ENCODE data around the gene SLC66A1.

SLC66A1 gene

GRCh38 chr1:19322481-19322880, 10.4 kb downstream of the SLC66A1 start:
- Histone ChIP-seq H2BK15ac (ENCODE audit: low read depth, poor library complexity, severe bottlenecking) (no peak overlapping the region), H3K36me3 (ENCODE audit: control insufficient read depth in 1 of 2, insufficient read depth in 2 of 2, low read depth in 1 of 2, low read length in 2 of 2) (peaks cover 69 to 80% of the 10 kb centered on the region in 2 experiments), H3K9me3 (ENCODE audit: control insufficient read depth, low read length) (no peaks in the 10 kb centered on the region), H3K4me2 (ENCODE audit: low read length, poor library complexity, severe bottlenecking) (no peak overlapping the region), H3K79me1 (replicated peaks; ENCODE audit: low read length, poor library complexity, severe bottlenecking) (peaks cover 36% of the 10 kb centered on the region), H3K14ac (ENCODE audit: low read length in 2 of 2) (no peak overlapping the region), H4K91ac (ENCODE audit: low read length) (no peak overlapping the region), H3K27me3 (ENCODE audit: control insufficient read depth in 1 of 2, insufficient read depth in 1 of 2, low read length in 2 of 2) (no peaks in the 10 kb centered on the region), H3K4me3 (ENCODE audit: insufficient read depth in 1 of 2, low read depth in 1 of 2, low read length in 2 of 2) (no peak overlapping the region), H3K4me1 (ENCODE audit: control insufficient read depth, insufficient read depth, low read depth, low read length) (peaks cover 1% of the 10 kb centered on the region), H2BK120ac (ENCODE audit: low read depth, low read length) (no peak overlapping the region), H2BK12ac (ENCODE audit: low read length in 2 of 2) (no peak overlapping the region), H2BK5ac (ENCODE audit: low read depth, low read length, poor library complexity, severe bottlenecking) (no peak overlapping the region), H3K9ac (ENCODE audit: low read length) (no peak overlapping the region), H3K4ac (ENCODE audit: low read depth in 1 of 2, low read length in 2 of 2) (no peak overlapping the region), H3K23ac (ENCODE audit: low read length in 2 of 2) (no peak overlapping the region), H4K8ac (ENCODE audit: low read length) (no peak overlapping the region), H2AFZ (ENCODE audit: low read depth, low read length) (no peak overlapping the region), H2AK5ac (ENCODE audit: low read length, severe bottlenecking) (no peak overlapping the region), H3K18ac (ENCODE audit: low read depth in 1 of 2, low read length in 2 of 2) (no peak overlapping the region), H3K27ac (ENCODE audit: low read length, poor library complexity, severe bottlenecking) (no peak overlapping the region)
- no peak for DNase-seq
- 82% methylated on average over 10 of the region's 10 CpGs for WGBS

- Histone ChIP-seq H3K9ac (ENCODE audit: low read length) (no peak overlapping the region), H4K91ac (ENCODE audit: low read length) (no peak overlapping the region), H2BK12ac (ENCODE audit: low read length in 2 of 2) (no peak overlapping the region), H3K27ac (ENCODE audit: low read length, poor library complexity, severe bottlenecking) (no peak overlapping the region), H3K4ac (ENCODE audit: low read depth in 1 of 2, low read length in 2 of 2) (no peak overlapping the region), H2AK5ac (ENCODE audit: low read length, severe bottlenecking) (no peak overlapping the region), H3K36me3 (ENCODE audit: control insufficient read depth in 1 of 2, insufficient read depth in 2 of 2, low read depth in 1 of 2, low read length in 2 of 2) (peaks cover 73 to 79% of the 10 kb centered on the region in 2 experiments), H2AFZ (ENCODE audit: low read depth, low read length) (no peak overlapping the region), H3K9me3 (ENCODE audit: control insufficient read depth, low read length) (no peaks in the 10 kb centered on the region), H3K4me1 (ENCODE audit: control insufficient read depth, insufficient read depth, low read depth, low read length) (no peaks in the 10 kb centered on the region), H3K23ac (ENCODE audit: low read length in 2 of 2) (no peak overlapping the region), H2BK120ac (ENCODE audit: low read depth, low read length) (no peak overlapping the region), H3K27me3 (ENCODE audit: control insufficient read depth in 1 of 2, insufficient read depth in 1 of 2, low read length in 2 of 2) (no peaks in the 10 kb centered on the region), H3K18ac (ENCODE audit: low read depth in 1 of 2, low read length in 2 of 2) (no peak overlapping the region), H4K8ac (ENCODE audit: low read length) (no peak overlapping the region), H2BK5ac (ENCODE audit: low read depth, low read length, poor library complexity, severe bottlenecking) (no peak overlapping the region), H3K14ac (ENCODE audit: low read length in 2 of 2) (no peak overlapping the region), H3K4me2 (ENCODE audit: low read length, poor library complexity, severe bottlenecking) (no peak overlapping the region), H3K4me3 (ENCODE audit: insufficient read depth in 1 of 2, low read depth in 1 of 2, low read length in 2 of 2) (no peak overlapping the region), H3K79me1 (replicated peaks; ENCODE audit: low read length, poor library complexity, severe bottlenecking) (peaks cover 25% of the 10 kb centered on the region), H2BK15ac (ENCODE audit: low read depth, poor library complexity, severe bottlenecking) (no peak overlapping the region)
- no peak for DNase-seq
- WGBS: 94% methylated on average over 22 of the region's 23 CpGs
Observed at GRCh38 chr1:19323987-19324664, 12.0 kb downstream of the SLC66A1 start.

GRCh38 chr1:19324665-19324990, 12.5 kb downstream of the SLC66A1 start:
- no peak for DNase-seq
- Histone ChIP-seq H3K14ac (ENCODE audit: low read length in 2 of 2) (no peak overlapping the region), H3K4me2 (ENCODE audit: low read length, poor library complexity, severe bottlenecking) (no peak overlapping the region), H4K91ac (ENCODE audit: low read length) (no peak overlapping the region), H3K79me1 (replicated peaks; ENCODE audit: low read length, poor library complexity, severe bottlenecking) (peaks cover 25% of the 10 kb centered on the region), H4K8ac (ENCODE audit: low read length) (no peak overlapping the region), H2BK15ac (ENCODE audit: low read depth, poor library complexity, severe bottlenecking) (no peak overlapping the region), H3K27me3 (ENCODE audit: control insufficient read depth in 1 of 2, insufficient read depth in 1 of 2, low read length in 2 of 2) (no peaks in the 10 kb centered on the region), H3K23ac (ENCODE audit: low read length in 2 of 2) (no peak overlapping the region), H2BK12ac (ENCODE audit: low read length in 2 of 2) (no peak overlapping the region), H2BK120ac (ENCODE audit: low read depth, low read length) (no peak overlapping the region), H3K4ac (ENCODE audit: low read depth in 1 of 2, low read length in 2 of 2) (no peak overlapping the region), H3K4me1 (ENCODE audit: control insufficient read depth, insufficient read depth, low read depth, low read length) (no peaks in the 10 kb centered on the region), H3K9ac (ENCODE audit: low read length) (no peak overlapping the region), H3K4me3 (ENCODE audit: insufficient read depth in 1 of 2, low read depth in 1 of 2, low read length in 2 of 2) (no peak overlapping the region), H3K9me3 (ENCODE audit: control insufficient read depth, low read length) (no peaks in the 10 kb centered on the region), H2AK5ac (ENCODE audit: low read length, severe bottlenecking) (no peak overlapping the region), H2AFZ (ENCODE audit: low read depth, low read length) (no peak overlapping the region), H3K36me3 (ENCODE audit: control insufficient read depth in 1 of 2, insufficient read depth in 2 of 2, low read depth in 1 of 2, low read length in 2 of 2) (peaks cover 74 to 80% of the 10 kb centered on the region in 2 experiments), H3K18ac (ENCODE audit: low read depth in 1 of 2, low read length in 2 of 2) (no peak overlapping the region), H2BK5ac (ENCODE audit: low read depth, low read length, poor library complexity, severe bottlenecking) (no peak overlapping the region), H3K27ac (ENCODE audit: low read length, poor library complexity, severe bottlenecking) (no peak overlapping the region)
- 98% methylated on average over 9 of the region's 9 CpGs for WGBS

- Histone ChIP-seq H2BK12ac (ENCODE audit: low read length in 2 of 2) (no peak overlapping the region), H2BK5ac (ENCODE audit: low read depth, low read length, poor library complexity, severe bottlenecking) (no peak overlapping the region), H3K23ac (ENCODE audit: low read length in 2 of 2) (no peak overlapping the region), H4K91ac (ENCODE audit: low read length) (no peak overlapping the region), H2BK120ac (ENCODE audit: low read depth, low read length) (no peak overlapping the region), H2AFZ (ENCODE audit: low read depth, low read length) (no peak overlapping the region), H3K4me1 (ENCODE audit: control insufficient read depth, insufficient read depth, low read depth, low read length) (no peaks in the 10 kb centered on the region), H3K4me2 (ENCODE audit: low read length, poor library complexity, severe bottlenecking) (no peak overlapping the region), H3K18ac (ENCODE audit: low read depth in 1 of 2, low read length in 2 of 2) (no peak overlapping the region), H3K79me1 (replicated peaks; ENCODE audit: low read length, poor library complexity, severe bottlenecking) (peaks cover 25% of the 10 kb centered on the region), H3K4ac (ENCODE audit: low read depth in 1 of 2, low read length in 2 of 2) (no peak overlapping the region), H3K36me3 (ENCODE audit: control insufficient read depth in 1 of 2, insufficient read depth in 2 of 2, low read depth in 1 of 2, low read length in 2 of 2) (peaks cover 76 to 86% of the 10 kb centered on the region in 2 experiments), H3K27me3 (ENCODE audit: control insufficient read depth in 1 of 2, insufficient read depth in 1 of 2, low read length in 2 of 2) (no peaks in the 10 kb centered on the region), H3K4me3 (ENCODE audit: insufficient read depth in 1 of 2, low read depth in 1 of 2, low read length in 2 of 2) (no peak overlapping the region), H4K8ac (ENCODE audit: low read length) (no peak overlapping the region), H2BK15ac (ENCODE audit: low read depth, poor library complexity, severe bottlenecking) (no peak overlapping the region), H2AK5ac (ENCODE audit: low read length, severe bottlenecking) (no peak overlapping the region), H3K14ac (ENCODE audit: low read length in 2 of 2) (no peak overlapping the region), H3K9ac (ENCODE audit: low read length) (no peak overlapping the region), H3K27ac (ENCODE audit: low read length, poor library complexity, severe bottlenecking) (no peak overlapping the region), H3K9me3 (ENCODE audit: control insufficient read depth, low read length) (no peaks in the 10 kb centered on the region)
- 95% methylated on average over 18 of the region's 19 CpGs for WGBS
- no peak for DNase-seq
Observed at GRCh38 chr1:19325368-19325957, 13.3 kb downstream of the SLC66A1 start.

Data from mesenchymal stem cell (in vitro differentiated cells and primary cell).